Stimulated activated CD4-positive, alpha-beta T cell treated with anti-CD3 and anti-CD28 coated beads, Interleukin-4, amount 100 ng/mL, for 4 hours (primary cell): ENCODE data around the gene SNRPD2.
"Not testable (repeated sequence)": the region's sequence is repeated elsewhere in the genome, so short reads cannot be mapped to it uniquely, and the experiment has no call there.

Source experiments
- DNase-seq, 2 experiments: peaks; one replicate each; pipeline ENCODE4 v3.0.0-alpha.2; 2020

The SNRPD2 gene

GRCh38 chr19:45691516-45692186 lies at the start of gene SNRPD2:
Gene SNRPD2, minus strand, starts transcription at chr19:45691953. Its CDS starts 65 bp downstream, at chr19:45691888.
- DNase-seq, result peak; percentile 87 to 92

- no peak for DNase-seq
Measured at GRCh38 chr19:45739498-45740439, 48.0 kb upstream of the SNRPD2 start.

GRCh38 chr19:45733160-45733810 lies 41.5 kb upstream of the SNRPD2 start, which contains the start of gene MEIOSIN:
Gene MEIOSIN, plus strand, starts transcription at chr19:45733439. Its CDS starts 1,938 bp downstream, at chr19:45735377.
- DNase-seq, result no peak

GRCh38 chr19:45730368-45731288 lies 38.9 kb upstream of the SNRPD2 start, which contains the start of gene FBXO46:
Gene FBXO46, minus strand, starts transcription at chr19:45730896. Its CDS starts 17,401 bp downstream, at chr19:45713495.
- DNase-seq, result peak; percentile 86 to 94

- peak in 1 of 2 experiments; percentile 14 for DNase-seq
Measured at GRCh38 chr19:45729800-45730290, 38.1 kb upstream of the SNRPD2 start.

GRCh38 chr19:45728683-45729082 lies 36.9 kb upstream of the SNRPD2 start:
- DNase-seq, result not testable (repeated sequence)

GRCh38 chr19:45720065-45720464 lies 28.3 kb upstream of the SNRPD2 start:
- DNase-seq, result not testable (repeated sequence)

- no peak for DNase-seq
Measured at GRCh38 chr19:45717983-45718650, 26.4 kb upstream of the SNRPD2 start.

- DNase-seq, result peak; percentile 94 to 99
Measured at GRCh38 chr19:45717131-45717982, 25.6 kb upstream of the SNRPD2 start.

- DNase-seq, result peak in 1 of 2 experiments; percentile 4
Measured at GRCh38 chr19:45716359-45717130, 24.8 kb upstream of the SNRPD2 start.

- DNase-seq, result no peak
Measured at GRCh38 chr19:45715139-45715538, 23.4 kb upstream of the SNRPD2 start.

GRCh38 chr19:45713141-45713540 lies 21.4 kb upstream of the SNRPD2 start:
- DNase-seq, result no peak

- DNase-seq, result no peak
Measured at GRCh38 chr19:45712699-45713067, 20.9 kb upstream of the SNRPD2 start.

GRCh38 chr19:45711851-45712698 lies 20.3 kb upstream of the SNRPD2 start:
- DNase-seq, result no peak

- no peak for DNase-seq
Measured at GRCh38 chr19:45710356-45711130, 18.8 kb upstream of the SNRPD2 start.

- DNase-seq, result no peak
Measured at GRCh38 chr19:45705710-45706415, 14.1 kb upstream of the SNRPD2 start.

- no peak for DNase-seq
Measured at GRCh38 chr19:45705115-45705514, 13.4 kb upstream of the SNRPD2 start.
